GM21360 (cell line): ENCODE data around the gene PHETA1.
"Not testable (repeated sequence)": the region's sequence is repeated elsewhere in the genome, so short reads cannot be mapped to it uniquely, and the experiment has no call there.

Source experiments
- ATAC-seq: cut with Tn5 transposase; IDR thresholded peaks from one replicate; pipeline ENCODE4 v1.9.1; 2021; ENCODE audit warnings: mild to moderate bottlenecking, moderate library complexity; ENCODE audit not compliant: unreplicated experiment

Gene PHETA1

DNA sequence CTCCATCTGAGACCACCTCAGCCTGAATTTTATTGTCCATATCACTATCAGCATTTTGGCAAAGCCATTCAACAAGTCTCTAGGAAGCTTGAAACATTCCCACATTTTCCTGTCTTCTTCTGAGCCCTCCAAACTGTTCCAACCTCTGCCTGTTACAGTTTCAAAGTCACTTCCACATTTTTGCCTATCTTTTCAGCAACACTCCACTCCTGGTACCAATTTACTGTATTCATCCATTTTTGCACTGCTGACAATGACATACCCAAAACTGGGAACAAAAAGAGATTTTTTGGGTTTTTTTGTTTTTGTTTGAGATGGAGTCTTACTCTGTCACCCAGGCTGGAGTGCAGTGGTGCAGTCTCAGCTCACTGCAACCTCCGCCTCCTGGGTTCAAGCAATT is 4.3 kb upstream of the PHETA1 start:
- ATAC-seq, result not testable (repeated sequence)

- no peak for ATAC-seq
Observed at GRCh38 chr12:111369496-111370220, 763 bp upstream of the PHETA1 start.

- ATAC-seq, result no peak
Observed at GRCh38 chr12:111368291-111368787, 556 bp downstream of the PHETA1 start.

DNA sequence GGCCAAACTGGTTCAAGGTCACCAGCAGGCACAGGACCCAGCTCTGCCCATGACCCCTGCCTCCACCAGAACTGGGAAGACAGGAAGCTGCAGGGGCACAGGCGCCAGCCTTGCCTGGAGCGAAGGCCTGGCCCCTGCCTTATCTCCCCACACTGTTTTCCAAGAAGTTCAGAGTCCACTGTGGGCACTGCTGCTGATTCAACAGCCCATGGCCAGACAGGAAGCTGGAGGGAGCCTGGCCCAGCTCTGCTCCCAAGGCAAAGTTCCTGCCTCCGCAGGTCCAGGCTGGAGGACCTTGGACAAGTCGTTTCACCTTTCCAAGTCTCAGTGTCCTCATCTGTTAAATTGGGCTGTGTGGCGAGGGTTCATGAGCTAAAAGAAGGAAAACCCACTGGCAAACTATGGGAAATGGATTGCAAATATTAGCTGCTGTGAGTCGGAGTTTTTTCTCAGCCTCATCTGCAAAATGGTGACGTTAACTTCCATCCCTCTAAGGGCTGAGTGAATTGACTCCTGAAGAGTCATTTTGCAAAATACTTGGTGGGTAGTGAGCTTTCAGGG is 1.2 kb downstream of the PHETA1 start:
- no peak for ATAC-seq

DNA sequence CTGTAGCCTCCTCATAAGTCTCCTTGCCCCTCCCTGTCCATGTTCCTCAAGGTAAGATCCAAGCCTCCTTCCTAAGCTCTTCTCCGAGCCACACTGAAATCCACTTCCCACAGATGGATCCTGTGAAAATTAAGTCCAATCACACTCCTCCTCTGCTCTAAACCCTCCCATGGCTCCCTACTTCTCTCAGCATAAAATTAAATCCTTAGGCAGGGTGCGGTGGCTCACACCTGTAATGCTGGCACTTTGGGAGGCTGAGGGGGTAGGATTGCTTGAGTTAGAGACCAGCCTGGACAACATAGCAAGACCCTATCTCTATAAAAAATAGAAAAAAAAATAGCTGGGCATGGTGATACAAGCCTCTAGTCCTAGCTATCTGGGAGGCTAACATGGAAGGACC is 2.3 kb downstream of the PHETA1 start:
- ATAC-seq, result no peak

DNA sequence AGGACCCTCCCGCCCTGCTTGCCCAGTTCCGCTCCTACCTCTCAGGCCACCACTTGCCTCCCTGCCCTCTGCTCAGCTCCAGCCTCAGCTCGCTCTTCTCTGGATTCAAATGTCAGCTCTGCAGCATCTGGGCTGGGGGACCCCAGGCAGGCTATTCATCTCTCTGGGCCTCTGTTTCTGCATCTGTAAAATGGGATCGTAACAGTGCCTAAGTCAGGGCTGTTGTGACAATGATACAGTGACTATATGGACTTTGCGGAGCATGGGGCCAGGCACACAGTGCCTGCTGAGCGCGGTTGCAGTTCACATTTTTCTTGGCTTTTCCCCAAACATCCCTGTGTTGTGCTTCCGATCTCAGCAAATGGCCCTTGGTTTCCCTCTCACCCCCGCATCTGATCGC is 2.8 kb downstream of the PHETA1 start:
- ATAC-seq, result no peak

DNA sequence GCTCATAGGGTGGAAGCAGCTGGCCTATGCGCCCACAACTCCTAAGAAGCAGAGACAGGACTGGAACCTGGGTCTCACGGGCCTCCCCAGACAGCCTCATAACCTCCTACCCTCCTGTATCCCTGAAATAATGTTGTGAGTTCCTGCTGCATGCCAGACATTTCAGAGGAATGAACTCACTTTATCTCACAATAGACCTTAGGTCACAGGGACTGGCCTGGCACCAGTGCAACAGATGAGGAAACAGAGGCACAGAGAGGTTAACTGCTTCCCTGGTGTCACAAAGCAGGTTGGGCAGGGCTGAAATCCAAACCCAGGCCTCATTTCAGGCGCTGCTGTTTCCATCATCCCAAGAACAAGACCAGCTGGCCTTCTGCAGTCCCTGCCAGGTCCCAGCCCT is 5.3 kb downstream of the PHETA1 start:
- no peak for ATAC-seq

DNA sequence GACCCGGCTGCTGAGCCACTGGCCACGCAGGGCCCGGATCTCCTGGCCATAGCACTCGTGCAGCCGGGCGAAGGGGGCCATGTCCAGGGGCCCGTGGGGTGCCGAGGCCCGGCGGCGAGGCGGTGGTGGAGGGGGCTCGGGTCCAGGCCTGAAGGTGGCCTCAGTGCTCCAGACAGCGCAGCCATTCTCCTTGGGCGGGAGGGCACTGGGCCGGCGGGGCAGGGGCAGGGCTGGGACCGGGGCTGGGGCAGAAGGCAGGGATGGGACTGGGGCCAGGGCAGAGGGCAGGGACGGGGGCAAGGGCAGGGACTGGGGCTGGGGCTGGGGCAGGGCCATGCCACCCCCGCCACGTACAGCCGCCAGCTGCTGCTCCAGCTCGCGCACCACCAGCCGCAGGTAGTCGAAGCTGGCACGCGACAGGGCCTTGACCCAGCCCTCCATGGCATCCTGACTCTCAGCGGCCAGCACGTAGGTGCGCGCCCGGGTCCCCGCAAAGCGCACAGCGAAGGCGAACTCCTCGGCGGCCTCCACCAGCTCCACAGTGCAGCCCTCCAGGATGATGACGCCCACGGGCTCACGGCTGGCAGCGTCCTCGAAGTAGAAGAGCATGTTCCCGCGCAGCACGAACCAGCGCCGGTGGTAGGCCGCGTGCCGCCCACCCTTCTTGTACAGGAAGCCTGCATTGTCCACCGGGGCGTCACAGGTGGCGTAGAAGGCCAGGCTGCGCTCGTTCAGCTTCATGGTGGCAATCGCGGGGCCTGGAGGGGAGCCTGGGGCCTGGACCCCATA is 6.0 kb downstream of the PHETA1 start:
- ATAC-seq, result no peak

DNA sequence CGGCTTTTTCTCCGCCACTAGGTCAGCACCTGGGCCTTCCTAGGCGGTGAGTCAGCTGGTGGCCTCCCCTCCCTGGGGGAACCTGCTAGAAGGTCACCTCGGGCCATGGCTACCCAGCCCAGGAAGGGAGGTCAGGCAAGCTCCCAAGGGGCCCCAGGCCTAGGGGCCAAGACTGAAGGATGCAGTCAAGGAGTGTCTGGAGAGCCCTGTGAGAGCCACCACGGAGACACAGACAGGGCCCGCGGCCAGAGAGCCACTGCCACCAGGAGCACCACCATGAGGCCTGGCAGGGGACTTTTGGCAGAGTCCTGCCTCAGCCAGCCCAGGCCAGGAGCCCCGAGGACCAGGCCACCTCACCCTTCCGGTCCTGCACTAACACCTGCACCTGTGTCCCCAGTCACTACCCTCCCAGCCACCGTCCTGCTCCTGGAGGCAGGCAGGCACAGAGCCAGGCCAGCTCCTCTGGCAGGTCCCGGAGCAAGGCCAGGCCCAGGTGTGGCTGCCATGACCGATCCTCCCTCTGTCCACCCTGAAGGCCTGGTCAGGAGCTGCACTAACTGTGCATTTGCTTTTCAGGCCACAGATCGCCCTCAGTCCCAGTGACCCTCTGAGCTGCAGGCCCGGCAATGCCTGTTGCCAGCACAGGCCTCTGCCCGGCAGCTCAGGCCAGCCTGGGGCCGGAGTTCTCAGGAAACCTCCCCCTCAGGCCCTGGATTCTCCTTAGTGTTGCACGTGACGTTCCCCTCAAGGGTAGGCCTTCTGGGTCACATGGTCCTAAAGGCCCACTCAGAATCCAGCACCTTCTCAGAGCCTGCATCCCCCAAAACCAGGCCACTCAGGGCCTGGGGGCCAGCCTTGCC is 6.9 kb downstream of the PHETA1 start:
- ATAC-seq, result no peak

DNA sequence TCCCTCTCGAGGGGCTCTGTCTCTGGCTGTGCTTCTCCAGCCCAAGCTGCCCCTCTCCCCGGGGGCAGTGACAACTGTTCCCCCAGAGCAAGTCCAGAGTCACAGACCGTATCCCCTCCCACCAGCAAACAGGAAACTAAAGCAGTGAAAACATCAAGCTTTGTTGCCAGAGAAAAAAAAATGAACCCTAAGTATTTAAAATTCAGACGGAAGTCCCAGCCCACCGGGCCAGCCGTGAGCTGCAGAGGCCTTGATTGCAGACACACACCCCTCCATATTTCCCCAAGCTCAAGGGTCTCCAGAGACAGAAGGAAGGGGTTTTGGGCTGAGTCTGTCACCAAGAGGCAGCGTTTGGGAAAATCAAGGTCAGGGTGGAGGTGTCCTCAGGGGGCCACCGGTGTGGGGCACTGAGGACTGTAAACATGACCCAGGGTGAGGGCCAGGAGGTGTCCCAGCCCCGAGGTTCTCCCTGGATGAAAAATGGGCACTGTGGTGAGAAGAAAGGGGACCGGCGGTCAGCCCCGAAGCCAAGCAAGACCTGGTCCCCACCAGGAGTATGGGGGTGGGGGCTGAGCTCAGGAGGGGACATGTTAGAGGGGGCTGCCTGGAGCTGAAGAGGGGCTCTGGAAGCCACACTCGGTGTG is 7.7 kb downstream of the PHETA1 start:
- ATAC-seq, result no peak

- ATAC-seq, result no peak
Observed at GRCh38 chr12:111360325-111360930, 8.5 kb downstream of the PHETA1 start.

DNA sequence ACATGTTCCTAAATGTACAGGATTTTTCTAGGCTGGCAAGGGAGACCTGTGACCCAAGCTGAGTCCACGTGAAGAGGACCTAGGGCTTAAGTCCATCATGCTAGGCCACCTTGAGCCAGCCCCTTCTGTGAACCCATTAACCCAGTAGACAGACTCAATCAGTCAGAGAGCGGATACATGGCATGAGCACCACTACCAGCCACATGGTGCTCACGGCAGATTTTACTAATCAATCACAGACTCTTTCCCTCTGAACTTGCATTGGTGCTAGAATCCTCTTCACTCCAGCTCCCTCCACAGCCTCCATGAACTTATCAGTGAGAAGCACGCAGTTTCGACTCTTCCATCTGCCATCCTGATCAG is 9.0 kb downstream of the PHETA1 start:
- no peak for ATAC-seq

DNA sequence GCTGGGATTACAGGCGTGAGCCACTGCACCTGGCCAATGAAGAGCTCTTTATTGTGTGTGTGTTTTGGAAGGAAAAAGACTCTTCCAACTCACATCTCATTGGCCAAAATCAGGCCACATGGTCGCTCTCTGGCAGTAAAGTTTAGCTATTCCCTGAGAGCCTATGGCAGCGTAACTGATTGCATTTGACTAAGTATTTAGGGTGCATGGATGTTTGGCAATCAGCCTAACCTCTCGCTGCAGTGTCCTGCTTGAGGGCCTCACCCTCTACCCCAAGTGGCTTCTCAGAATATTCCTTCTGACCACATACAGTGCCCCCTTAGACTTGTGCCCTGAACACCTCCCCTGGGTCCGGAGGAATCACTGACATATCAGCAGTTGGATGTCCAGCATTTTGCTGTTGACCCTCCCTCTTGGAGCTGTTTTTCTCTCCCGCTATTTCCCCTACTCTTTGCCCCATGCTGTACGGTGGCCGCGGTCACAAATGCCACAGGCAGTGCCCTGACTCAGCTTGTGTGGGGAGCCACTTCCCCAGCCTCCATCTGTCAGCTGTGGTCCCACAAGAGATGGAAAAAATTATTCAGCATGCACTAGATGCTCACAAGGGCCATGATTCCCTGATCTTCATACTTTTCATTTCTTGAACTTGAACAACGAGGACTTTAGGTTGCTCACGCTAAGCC is 9.5 kb downstream of the PHETA1 start:
- no peak for ATAC-seq

GRCh38 chr12:111355201-111355925 is 13.5 kb downstream of the PHETA1 start:
- no peak for ATAC-seq

DNA sequence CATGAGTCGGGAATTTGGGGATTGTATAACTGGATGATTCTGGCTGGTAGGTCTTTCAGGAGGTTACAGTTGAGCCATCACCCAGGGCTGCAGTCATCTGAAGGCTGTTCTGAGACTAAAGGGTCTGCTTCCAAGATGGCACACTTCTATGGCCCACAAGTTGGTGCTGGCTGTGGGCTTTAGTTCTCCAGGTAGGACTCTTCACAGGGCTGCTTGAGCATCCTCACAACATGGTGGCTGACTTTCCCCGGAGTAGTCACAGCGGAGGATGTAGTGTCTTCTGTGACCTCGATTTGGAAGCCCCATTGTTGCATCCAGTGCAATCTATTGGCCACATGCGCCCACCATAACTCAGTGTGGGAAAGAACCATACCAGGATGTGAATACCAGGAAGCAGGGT is 14.4 kb downstream of the PHETA1 start:
- no peak for ATAC-seq

DNA sequence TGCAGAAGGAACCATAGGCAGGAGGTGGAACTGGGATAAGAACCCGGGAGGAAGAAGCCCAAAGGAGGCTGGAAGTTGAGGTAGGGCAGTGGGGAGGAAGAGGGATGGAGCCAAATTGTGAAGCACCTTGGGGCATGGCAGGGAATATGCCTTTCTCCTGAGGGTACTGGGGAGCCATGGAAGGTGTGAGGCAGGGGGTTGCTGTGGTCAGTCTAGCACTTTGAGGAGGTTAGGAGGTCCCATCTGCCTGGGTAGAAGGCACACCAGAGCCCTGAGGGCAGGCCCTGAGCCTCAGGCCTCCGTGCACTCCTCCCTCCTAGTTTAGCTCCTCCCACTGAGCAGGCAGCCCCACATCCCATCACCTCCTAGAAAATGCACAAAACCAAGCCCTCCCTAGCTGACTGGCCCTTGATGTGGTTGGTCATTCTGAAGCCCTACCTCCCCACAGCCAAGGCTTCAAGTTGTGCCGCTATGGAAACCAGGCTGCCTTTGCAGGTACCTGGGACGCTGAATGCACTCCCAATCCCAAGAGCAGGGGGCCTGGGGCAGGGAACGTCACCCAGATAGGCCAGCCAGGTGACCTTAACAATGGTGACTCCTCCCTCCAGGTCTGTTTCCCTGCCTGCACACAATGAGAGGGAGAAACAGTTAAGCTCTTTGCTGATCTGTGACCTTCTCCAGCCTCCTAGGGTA is 15.1 kb downstream of the PHETA1 start:
- ATAC-seq, result no peak

DNA sequence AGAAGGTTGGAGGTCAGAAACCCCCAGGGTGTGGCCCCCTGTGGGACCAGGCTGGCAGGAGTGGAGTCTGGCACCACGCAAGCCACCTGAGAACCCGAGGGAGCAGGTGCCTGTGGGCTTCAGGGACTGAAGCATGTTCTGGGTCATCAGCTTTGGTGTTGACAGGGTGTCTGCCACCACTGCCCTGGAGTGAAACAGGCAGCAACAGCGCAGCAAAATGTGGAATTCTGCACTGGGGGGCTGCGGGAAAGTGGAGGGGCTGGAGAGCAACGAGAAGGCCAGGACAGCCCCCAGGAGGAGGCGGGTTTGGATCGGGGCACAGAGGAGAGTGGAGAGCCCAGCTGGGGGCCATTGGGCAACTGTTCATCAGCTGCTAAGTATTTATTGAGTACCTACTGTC is 15.9 kb downstream of the PHETA1 start:
- ATAC-seq, result no peak

GRCh38 chr12:111352296-111352993 is 16.4 kb downstream of the PHETA1 start:
- no peak for ATAC-seq
